Measurements from ENCODE around the gene OR5T2.
"Not testable (repeated sequence)": the region's sequence is repeated elsewhere in the genome, so short reads cannot be mapped to it uniquely, and the experiment has no call there.

The OR5T2 gene
- total RNA-seq = 0 reads per million in 2 donors

DNA sequence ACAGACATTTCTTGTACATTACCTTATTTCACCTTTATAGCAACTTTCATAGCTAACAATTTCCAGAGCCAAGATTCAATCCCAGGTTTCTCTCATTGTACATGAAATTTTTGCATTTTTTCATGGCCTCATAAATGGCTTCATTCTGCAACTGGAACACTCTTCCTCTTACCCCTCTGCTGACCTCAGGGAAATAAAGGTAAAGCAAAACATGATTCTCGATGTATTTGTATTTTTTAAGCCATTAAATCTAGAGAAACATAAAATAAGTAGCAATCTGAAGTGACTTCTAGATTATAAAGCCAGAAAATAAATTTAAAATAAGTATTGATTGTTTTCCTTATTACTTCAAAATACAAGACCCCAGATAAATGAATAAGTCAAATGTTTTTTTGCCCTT is at the start of gene OR5T2:
OR5T2 (minus strand) TSS at position 101 of the 400 bp plus-strand sequence. CDS start 1,193 bp downstream, outside the sequence.
- DNase-seq = no peak

DNA sequence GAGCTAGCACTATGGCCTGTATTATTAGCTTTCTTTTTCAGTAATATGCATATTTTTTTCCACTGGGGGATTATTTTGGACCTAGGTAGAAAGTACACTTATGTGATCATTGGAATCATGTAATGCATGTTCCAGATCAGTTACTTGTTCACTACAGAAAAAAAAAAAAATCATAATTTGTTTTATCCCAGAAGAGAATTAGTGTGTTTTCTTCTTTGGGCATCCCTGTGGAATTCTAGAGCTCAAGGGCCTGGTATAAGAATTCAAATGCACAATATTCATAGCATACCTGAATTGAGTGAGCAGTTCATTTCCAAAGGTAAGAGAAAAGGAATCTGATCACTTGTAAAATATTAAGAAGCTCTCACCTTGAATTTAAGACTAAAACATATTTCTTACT is 39.8 kb upstream of the OR5T2 start, which contains the start of gene OR5T1:
OR5T1 (plus strand) TSS at position 301 of the 400 bp plus-strand sequence. CDS start 1,485 bp downstream, outside the sequence.
- DNase-seq = no peak

DNA sequence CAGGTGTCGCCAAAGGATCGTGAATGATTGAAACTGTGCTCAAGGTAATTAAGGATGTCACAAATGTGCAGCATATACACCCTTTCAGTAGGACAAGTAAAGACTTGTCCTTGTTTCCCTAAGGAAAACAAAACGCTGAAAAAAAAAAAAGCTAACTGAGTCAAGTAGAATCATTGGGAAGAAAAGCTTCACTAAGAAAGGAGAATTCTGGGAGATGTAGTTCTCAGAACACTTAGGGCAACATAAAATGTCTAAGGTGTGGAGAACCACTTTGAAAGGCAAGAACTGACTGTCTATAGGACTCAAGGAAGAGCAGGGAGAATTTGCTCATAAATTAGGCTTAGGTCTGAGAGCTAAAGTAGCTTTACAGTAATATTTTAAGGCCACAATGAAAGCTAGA is 37.0 kb upstream of the OR5T2 start:
- no peak for DNase-seq

DNA sequence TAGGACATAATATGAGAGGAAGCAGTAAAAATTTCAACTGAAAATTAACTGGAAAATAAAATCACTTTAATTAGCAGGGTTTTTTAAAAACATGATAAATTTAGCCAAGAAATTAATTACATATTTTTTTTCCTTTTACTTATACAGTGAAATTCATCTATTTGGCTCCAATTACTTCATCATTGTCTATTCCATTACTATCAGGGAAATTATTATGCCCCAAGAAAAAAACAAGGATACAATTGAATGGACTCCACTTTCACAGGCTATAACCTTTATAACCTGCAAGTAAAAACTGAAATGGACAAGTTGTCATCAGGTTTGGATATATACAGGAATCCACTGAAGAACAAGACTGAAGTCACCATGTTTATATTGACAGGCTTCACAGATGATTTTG is 17.9 kb upstream of the OR5T2 start, which contains the start of gene OR5T3:
OR5T3 (plus strand) TSS at position 301 of the 400 bp plus-strand sequence; CDS start at position 301, 0 bp downstream.
- no peak for DNase-seq

DNA sequence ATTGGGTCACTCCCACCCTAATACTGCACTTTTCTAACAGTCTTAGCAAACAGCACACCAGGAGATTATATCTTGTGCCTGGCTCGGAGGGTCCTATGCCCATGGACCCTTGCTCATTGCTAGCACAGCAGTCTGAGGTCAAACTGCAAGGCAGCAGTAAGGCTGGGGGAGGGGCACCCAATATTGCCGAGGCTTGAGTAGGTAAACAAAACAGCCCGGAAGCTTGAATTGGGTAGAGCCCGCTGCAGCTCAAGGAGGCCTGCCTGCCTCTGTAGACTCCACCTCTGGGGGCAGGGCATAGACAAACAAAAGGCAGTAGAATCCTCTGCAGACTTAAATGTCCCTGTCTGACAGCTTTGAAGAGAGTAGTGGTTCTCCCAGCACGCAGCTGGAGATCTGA is 14.3 kb downstream of the OR5T2 start:
- DNase-seq = not testable (repeated sequence)

DNA sequence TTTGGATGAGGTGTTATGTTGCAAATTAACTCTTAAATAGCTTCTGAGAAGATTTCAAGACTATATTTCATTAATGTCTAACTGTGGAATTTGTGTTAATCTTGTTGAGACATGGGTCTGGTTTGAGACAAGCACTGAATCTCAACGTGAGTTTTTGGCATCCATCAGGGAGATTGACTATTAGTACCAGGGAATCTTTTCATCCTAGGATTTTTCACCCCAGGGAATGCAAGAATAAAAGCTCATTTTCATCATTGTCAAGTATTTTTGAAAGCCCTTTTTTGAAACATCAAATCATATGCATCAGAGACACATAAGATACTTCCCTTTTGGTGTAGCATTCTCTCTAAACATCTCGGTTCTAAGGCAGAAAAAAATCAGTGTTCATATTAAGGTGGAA is 19.5 kb downstream of the OR5T2 start:
- no peak for DNase-seq

DNA sequence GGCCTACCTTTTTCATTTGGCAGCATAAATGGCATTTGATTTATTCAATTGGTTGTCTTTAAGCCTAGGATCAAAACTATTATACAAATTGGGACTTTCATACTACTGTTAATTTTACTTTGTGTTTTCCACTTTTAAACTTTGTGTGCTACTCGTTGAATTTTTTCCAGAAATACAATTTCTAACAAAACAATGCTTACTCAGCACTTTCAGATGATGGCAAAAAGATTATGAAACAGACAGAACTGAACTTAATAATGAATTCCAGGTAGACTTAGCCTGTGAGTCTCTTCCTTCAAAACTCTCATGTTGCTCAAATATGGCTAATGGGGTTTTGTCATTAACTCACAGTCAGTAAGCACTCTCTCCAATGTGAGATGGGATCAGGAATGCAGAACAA is 26.3 kb downstream of the OR5T2 start:
- no peak for DNase-seq

DNA sequence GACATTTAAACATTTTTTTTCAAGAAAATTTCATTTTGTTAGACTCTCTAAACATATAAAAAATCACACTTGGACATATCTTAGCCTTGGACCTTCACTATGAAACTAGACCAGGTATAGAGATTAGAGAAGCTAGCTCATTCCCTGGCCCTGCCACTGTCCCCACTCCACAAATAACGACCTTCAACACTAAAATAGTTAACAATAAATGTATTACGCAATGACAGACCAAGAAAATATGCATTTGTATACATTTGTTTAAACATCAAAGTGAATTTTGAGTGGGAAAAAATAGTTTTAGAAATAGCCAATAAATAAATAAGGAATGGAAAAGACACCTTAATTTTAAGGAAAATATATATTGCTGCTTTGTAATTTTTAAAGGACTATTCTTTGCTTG is 36.7 kb downstream of the OR5T2 start:
- no peak for DNase-seq

DNA sequence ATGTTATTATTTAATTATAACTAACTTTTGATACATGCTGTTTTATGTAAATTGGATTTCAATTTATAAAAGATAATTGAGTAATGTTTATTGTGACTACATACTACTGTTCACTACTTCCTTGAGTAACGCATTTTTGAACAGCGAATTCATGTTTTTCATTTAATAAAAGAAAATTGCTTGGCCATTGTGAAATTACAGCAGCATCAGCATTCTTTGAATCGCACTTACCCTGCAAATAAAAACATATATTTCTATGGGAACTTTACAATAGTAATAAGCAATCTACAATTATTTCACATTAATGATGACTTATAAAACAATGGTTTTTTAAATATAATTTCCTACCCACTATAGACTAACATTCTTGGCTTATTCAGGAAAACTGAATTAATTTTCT is 37.4 kb downstream of the OR5T2 start:
- no peak for DNase-seq

DNA sequence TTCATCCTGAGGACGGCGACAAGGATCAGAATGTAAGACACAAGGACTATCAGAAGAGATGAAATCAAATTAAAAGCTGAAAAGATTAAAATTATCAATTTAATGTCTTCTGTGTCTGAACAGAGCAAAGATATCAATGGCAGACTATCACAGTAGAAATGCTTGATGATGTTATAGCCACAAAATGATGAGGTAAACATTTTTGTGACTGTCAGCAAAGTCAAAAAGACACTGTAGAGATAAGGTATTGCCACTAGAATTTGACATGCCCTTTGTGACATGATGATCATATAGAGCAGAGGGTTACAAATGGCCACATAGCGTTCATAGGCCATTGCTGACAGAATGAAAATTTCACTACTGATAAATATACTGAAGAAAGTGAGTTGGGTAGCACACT is 45.5 kb downstream of the OR5T2 start:
- no peak for DNase-seq

DNA sequence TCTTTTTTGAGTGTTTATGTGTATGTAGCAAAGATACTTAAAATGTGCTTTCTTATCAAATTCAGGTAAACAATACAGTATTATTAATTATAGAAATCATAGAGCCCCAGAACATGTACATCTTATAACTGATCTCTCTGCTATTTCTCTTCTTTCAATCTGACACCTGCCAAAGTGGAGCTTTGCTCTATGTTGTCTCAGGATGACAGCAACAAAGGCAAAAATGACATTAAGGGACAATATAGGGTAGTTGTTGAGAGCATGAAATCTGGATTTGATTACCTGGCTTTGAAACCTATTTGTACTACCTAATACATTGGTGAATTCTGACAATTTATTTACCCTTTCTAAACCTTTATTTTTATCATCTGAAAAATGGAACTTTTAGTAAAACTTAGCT is 50.6 kb downstream of the OR5T2 start:
- no peak for DNase-seq
